HepG2 (cell line): Measurements from ENCODE around the gene SORD. TPM values are rescaled to one million over a fixed set of nuclear protein-coding genes. Genes with fewer than 3 reads are reported as not detected.

Experiments
- GTF3A ChIP-seq: sonication (generic); formaldehyde crosslinking; conservative IDR thresholded peaks from 2 replicates; pipeline ENCODE4 v1.4.0; 2020; ENCODE audit warnings: mild to moderate bottlenecking, missing genetic modification reagents
- JUND ChIP-seq: sonication (generic); formaldehyde crosslinking; IDR thresholded peaks from 2 replicates; pipeline ENCODE4 v1.8.0; 2022; ENCODE audit warnings: mild to moderate bottlenecking, missing genetic modification reagents
- MEF2D ChIP-seq: sonication (generic); formaldehyde crosslinking; IDR thresholded peaks from 2 replicates; pipeline ENCODE4 v1.5.1; 2020; ENCODE audit warnings: mild to moderate bottlenecking, missing genetic modification reagents
- MEIS1 ChIP-seq: sonication (generic); formaldehyde crosslinking; IDR thresholded peaks from 2 replicates; pipeline ENCODE4 v1.9.0; 2021; ENCODE audit warnings: mild to moderate bottlenecking, missing genetic modification reagents, moderate library complexity, borderline replicate concordance
- MYNN ChIP-seq: sonication (generic); formaldehyde crosslinking; IDR thresholded peaks from 2 replicates; pipeline ENCODE4 v1.4.0; 2020; ENCODE audit warnings: mild to moderate bottlenecking, low read depth, missing genetic modification reagents
- SMYD3 ChIP-seq: sonication (generic); formaldehyde crosslinking; IDR thresholded peaks from 2 replicates; pipeline ENCODE4 v1.8.1; 2023; ENCODE audit warnings: mild to moderate bottlenecking, missing genetic modification reagents
- SNAI1 ChIP-seq: sonication (generic); formaldehyde crosslinking; IDR thresholded peaks from 2 replicates; pipeline ENCODE4 v1.5.0; 2020; ENCODE audit warnings: mild to moderate bottlenecking, missing genetic modification reagents, borderline replicate concordance
- SNRNP70 ChIP-seq: fragments of 200-400 bp; formaldehyde crosslinking; IDR thresholded peaks from 2 replicates; pipeline ENCODE4 v1.6.1; 2017; ENCODE audit warnings: mild to moderate bottlenecking, low read depth, low read length, moderate library complexity
- ZMAT3 ChIP-seq: sonication (generic); formaldehyde crosslinking; conservative IDR thresholded peaks from 2 replicates; pipeline ENCODE4 v1.7.0; 2021; ENCODE audit warnings: missing genetic modification reagents
- ZNF121 ChIP-seq: sonication (generic); formaldehyde crosslinking; IDR thresholded peaks from 2 replicates; pipeline ENCODE4 v1.5.0; 2020; ENCODE audit warnings: mild to moderate bottlenecking, missing genetic modification reagents
- polyA plus RNA-seq, 8 experiments: library from polyadenylated mRNA; depleted of rRNA in 3 of 8; stranded (reverse) in 7 of 8; unstranded in 1 of 8; fragments of >200 nt; fragmentation: Illumina TruSeq in 4 of 8; extraction: Trizol in 4 of 8; gene quantifications; 2 replicates each; pipeline versions ENCODE4 v1.2.1 to v1.2.3, GENCODE V29; 2011 to 2016; ENCODE audit warnings: low read depth in 4 of 8, missing spikeins in 1 of 8, mixed read lengths in 1 of 8; ENCODE audit not compliant: insufficient read depth in 1 of 8
- total RNA-seq, 5 experiments: library from RNA; depleted of rRNA; stranded (reverse); fragments of >200 nt; fragmentation: Illumina TruSeq; extraction: Trizol; gene quantifications; 2 replicates each; pipeline ENCODE4 v1.2.3, GENCODE V29; 2016; ENCODE audit warnings: low read depth in 1 of 5
- TF ChIP-seq, protein P1 (sequence below): sonication (generic); formaldehyde crosslinking; IDR thresholded peaks from 2 replicates; pipeline ENCODE4 v1.5.0; 2020; ENCODE audit warnings: mild to moderate bottlenecking, missing genetic modification reagents
- TF ChIP-seq, protein P2 (sequence below): sonication (generic); formaldehyde crosslinking; IDR thresholded peaks from 2 replicates; pipeline ENCODE4 v1.5.1; 2020; ENCODE audit warnings: mild to moderate bottlenecking, missing genetic modification reagents
- TF ChIP-seq, protein P3 (sequence below): sonication (generic); formaldehyde crosslinking; IDR thresholded peaks from 2 replicates; pipeline ENCODE4 v1.5.0; 2020; ENCODE audit warnings: mild to moderate bottlenecking, missing genetic modification reagents
- TF ChIP-seq, protein P4 (sequence below): sonication (generic); formaldehyde crosslinking; IDR thresholded peaks from 2 replicates; pipeline ENCODE4 v1.8.0; 2022; ENCODE audit warnings: low read depth, missing genetic modification reagents

SORD gene
- total and polyA plus RNA-seq, 2 of the 13 experiments (the other 11 are each of a cell fraction or from before 2014, with no cell fraction given) = 59.1 to 95.3 TPM

DNA sequence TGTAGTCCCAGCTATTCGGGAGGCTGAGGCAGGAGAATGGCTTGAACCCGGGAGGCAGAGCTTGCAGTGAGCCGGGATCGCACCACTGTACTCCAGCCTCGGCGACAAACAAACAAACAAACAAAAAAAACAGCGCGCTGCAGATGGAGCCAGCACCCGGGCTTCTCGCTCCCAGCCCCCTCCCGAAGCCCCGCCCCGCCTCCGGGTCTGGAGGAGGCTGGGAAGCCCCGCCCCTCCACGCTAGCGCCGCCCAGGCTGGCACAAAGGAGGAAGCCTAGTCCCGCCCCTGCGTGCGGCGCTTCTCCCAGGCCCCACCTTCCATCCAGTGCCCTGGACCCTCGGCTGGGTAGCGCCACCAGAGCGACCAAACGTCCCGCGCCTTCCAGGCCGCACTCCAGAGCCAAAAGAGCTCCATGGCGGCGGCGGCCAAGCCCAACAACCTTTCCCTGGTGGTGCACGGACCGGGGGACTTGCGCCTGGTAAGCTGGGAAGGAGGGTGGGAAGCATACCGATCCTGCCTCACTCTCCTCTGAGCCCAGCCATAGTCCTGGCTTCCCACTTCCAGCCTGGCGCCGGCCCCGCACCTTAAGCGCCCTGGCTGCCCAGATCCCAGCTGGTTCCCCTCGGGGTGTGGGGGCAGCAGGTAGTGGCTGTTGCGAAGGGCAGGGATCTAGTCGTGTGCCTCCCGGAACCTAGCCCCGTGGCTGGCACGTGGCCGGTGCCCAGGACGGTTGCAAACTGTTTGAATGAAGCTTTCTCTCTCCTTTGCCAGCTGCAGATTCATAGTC lies at the start of gene SORD (continued):
- TF ChIP-seq, protein P1, sequence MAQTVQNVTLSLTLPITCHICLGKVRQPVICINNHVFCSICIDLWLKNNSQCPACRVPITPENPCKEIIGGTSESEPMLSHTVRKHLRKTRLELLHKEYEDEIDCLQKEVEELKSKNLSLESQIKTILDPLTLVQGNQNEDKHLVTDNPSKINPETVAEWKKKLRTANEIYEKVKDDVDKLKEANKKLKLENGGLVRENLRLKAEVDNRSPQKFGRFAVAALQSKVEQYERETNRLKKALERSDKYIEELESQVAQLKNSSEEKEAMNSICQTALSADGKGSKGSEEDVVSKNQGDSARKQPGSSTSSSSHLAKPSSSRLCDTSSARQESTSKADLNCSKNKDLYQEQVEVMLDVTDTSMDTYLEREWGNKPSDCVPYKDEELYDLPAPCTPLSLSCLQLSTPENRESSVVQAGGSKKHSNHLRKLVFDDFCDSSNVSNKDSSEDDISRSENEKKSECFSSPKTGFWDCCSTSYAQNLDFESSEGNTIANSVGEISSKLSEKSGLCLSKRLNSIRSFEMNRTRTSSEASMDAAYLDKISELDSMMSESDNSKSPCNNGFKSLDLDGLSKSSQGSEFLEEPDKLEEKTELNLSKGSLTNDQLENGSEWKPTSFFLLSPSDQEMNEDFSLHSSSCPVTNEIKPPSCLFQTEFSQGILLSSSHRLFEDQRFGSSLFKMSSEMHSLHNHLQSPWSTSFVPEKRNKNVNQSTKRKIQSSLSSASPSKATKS = no peak
- TF ChIP-seq MEIS1 (CRISPR knock-in tag) (peak; percentile 89; the same call in 1 of the 2 replicates), MYNN (CRISPR knock-in tag) (no peak), SNAI1 (CRISPR knock-in tag) (no peak), GTF3A (no peak), ZMAT3 (CRISPR knock-in tag) (peak; percentile 82), MEF2D (CRISPR knock-in tag) (peak; percentile 70), SMYD3 (0 out of 2 replicates have a peak, but pooled peaks have one; percentile 16), JUND (CRISPR knock-in tag) (peak; percentile 61; the same call in 1 of the 2 replicates), ZNF121 (no peak), SNRNP70 (no peak)
- TF ChIP-seq, protein P2, sequence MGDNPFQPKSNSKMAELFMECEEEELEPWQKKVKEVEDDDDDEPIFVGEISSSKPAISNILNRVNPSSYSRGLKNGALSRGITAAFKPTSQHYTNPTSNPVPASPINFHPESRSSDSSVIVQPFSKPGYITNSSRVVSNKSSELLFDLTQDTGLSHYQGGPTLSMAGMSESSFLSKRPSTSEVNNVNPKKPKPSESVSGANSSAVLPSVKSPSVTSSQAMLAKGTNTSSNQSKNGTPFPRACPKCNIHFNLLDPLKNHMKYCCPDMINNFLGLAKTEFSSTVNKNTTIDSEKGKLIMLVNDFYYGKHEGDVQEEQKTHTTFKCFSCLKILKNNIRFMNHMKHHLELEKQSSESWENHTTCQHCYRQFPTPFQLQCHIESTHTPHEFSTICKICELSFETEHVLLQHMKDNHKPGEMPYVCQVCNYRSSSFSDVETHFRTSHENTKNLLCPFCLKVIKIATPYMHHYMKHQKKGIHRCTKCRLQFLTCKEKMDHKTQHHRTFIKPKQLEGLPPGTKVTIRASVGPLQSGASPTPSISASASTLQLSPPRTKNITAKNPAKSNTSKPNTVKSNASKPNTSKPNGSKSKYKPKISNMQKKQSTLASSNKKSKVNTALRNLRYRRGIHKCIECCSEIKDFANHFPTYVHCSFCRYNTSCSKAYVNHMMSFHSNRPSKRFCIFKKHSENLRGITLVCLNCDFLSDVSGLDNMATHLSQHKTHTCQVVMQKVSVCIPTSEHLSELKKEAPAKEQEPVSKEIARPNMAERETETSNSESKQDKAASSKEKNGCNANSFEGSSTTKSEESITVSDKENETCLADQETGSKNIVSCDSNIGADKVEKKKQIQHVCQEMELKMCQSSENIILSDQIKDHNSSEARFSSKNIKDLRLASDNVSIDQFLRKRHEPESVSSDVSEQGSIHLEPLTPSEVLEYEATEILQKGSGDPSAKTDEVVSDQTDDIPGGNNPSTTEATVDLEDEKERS (CRISPR knock-in tag) = no peak
- TF ChIP-seq, protein P3, sequence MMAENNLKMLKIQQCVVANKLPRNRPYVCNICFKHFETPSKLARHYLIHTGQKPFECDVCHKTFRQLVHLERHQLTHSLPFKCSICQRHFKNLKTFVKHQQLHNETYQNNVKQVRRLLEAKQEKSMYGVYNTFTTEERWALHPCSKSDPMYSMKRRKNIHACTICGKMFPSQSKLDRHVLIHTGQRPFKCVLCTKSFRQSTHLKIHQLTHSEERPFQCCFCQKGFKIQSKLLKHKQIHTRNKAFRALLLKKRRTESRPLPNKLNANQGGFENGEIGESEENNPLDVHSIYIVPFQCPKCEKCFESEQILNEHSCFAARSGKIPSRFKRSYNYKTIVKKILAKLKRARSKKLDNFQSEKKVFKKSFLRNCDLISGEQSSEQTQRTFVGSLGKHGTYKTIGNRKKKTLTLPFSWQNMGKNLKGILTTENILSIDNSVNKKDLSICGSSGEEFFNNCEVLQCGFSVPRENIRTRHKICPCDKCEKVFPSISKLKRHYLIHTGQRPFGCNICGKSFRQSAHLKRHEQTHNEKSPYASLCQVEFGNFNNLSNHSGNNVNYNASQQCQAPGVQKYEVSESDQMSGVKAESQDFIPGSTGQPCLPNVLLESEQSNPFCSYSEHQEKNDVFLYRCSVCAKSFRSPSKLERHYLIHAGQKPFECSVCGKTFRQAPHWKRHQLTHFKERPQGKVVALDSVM (CRISPR knock-in tag) = no peak
- TF ChIP-seq, protein P4, sequence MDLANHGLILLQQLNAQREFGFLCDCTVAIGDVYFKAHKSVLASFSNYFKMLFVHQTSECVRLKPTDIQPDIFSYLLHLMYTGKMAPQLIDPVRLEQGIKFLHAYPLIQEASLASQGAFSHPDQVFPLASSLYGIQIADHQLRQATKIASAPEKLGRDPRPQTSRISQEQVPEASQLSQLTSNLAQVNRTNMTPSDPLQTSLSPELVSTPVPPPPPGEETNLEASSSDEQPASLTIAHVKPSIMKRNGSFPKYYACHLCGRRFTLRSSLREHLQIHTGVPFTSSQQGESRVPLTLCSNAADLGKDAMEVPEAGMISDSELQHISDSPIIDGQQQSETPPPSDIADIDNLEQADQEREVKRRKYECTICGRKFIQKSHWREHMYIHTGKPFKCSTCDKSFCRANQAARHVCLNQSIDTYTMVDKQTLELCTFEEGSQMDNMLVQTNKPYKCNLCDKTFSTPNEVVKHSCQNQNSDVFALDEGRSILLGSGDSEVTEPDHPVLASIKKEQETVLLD (CRISPR knock-in tag) = no peak
